ENCODE measurements around the gene COA8.

The COA8 gene

GRCh38 chr14:103521951-103522563, 40.7 kb upstream of the COA8 start:
- TF ChIP-seq GATA3 (IDR thresholded peaks at IDR 0.05; ENCODE audit: low read depth, low read length) (no peak), GATA2 (IDR thresholded peaks at IDR 0.05; ENCODE audit: low read depth, low read length) (no peak)

GRCh38 chr14:103522649-103523574, 39.8 kb upstream of the COA8 start, which contains the start of gene CKB:
TSS of gene CKB (minus strand) at chr14:103522830. CDS start at chr14:103522493, 337 bp downstream.
- no peak for TF ChIP-seq GATA2 (IDR thresholded peaks at IDR 0.05; ENCODE audit: low read depth, low read length)
- TF ChIP-seq GATA3 (IDR thresholded peaks at IDR 0.05; ENCODE audit: low read depth, low read length), result no peak

DNA sequence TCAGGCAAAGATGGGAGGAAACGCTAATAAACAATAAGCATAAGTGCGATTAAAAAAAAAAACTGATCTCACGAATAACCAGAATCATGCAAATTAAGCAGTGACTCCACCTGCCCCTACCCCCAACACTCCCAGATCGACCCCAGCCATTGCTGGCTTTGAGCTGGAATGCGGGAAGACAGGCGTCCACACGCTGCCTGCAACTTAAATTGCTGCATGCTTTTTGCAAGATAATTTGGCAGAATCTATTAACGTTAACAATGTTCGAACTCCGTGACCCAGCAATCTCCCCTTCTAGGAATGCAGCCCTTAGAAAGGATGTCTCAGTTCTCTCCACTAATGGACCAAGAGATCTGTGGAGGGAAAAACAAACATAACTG, 39.2 kb upstream of the COA8 start:
- TF ChIP-seq GATA3 (IDR thresholded peaks at IDR 0.05; ENCODE audit: low read depth, low read length), result no peak
- no peak for TF ChIP-seq GATA2 (IDR thresholded peaks at IDR 0.05; ENCODE audit: low read depth, low read length)

DNA sequence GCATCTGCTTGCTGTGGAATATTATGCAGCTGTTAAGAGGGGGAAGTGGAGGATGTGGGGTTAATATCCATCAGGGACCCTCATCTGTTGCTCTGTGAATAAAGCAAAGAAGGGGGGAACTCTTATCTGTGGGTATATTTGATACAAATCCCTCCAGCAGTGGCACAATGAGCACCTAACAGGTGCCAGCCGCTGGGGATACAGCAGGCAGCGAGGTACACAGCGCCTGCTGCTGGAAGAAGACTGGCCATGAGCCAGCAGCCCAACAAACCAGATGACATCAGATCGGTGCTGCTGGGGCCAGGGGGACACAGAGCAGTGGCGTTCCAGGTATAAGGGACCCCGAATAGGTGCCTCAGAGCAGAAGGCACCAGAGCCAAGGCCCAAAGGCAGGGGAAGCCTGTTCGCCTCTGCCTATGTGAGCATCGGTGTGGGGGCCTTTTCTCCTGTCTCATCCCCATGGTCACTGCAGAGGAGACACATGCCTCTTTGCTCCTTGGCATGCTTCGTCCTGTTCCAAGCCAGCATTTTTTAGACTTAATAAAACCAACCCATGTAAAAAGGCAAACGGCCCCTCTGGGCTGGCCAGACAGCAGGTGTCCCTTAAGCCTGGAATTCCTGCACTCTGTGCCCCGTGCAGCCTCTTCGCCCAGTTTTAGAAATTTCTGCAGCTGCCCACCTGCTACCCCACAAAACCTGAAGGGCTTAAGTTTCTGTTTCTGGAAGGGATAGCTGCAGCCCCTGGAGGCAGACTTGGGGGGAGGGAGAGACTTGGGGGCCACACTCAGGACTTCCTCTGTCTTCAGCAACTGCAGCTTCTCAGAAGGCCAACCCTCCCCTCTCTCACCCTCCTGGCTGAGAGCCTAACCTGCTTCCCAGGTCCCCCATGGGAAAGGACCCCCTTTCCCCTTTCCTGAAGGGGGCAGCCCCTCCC, 38.5 kb upstream of the COA8 start:
- TF ChIP-seq GATA2 (IDR thresholded peaks at IDR 0.05; ENCODE audit: low read depth, low read length) (no peak), GATA3 (IDR thresholded peaks at IDR 0.05; ENCODE audit: low read depth, low read length) (no peak)

DNA sequence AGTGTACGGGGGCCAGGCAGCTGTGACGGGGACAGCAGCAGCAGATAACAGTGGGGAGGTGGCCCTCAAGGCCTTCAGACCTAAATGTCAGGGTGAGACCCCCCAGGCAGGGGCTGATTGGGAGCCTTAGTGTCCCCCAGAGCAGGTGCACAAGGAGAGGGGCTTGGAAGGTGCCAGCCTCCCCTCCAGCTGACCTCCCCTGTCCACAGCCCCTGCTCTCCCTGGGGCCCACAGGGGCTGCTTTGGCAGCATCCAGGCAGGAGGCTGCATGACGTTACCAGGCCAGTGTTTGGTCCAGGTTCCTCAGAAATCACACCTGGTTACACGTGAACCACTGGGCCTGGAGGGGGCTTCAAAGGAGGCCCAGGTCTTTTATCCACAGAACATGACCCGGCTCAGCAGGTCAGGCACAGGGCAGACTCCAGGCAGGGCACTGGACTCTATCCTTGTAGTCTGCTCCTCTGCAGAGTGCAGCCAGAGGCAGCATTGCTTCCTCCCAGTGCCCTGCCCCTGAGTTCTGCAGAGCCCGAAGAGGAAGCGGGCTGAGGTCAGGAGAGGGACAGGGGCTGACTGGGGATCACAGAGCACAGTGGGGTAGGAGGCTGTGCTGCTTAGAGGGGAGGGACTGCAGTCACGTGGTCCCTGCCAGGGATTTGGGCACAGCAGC, 36.4 kb upstream of the COA8 start:
- TF ChIP-seq GATA3 (IDR thresholded peaks at IDR 0.05; ENCODE audit: low read depth, low read length) (no peak), GATA2 (IDR thresholded peaks at IDR 0.05; ENCODE audit: low read depth, low read length) (no peak)

DNA sequence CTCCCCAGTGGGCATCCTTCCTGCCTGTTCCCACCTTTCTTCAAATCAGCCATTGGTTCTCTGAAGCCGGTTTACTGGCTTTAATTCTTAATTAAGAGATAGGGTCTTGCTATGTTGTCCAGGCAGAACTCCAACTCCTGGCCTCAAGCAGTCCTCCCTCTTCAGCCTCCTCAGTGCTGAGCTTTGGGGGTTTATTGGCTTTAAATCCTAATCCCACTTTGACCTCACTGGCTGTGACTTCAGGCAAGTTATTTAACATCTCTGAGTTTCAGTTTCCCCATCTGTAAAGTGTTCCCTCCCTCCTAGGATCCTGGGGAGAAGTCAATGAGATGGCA, 35.9 kb upstream of the COA8 start:
- TF ChIP-seq GATA3 (IDR thresholded peaks at IDR 0.05; ENCODE audit: low read depth, low read length) (no peak), GATA2 (IDR thresholded peaks at IDR 0.05; ENCODE audit: low read depth, low read length) (no peak)

GRCh38 chr14:103527408-103528145, 35.2 kb upstream of the COA8 start:
- no peak for TF ChIP-seq GATA2 (IDR thresholded peaks at IDR 0.05; ENCODE audit: low read depth, low read length)
- TF ChIP-seq GATA3 (IDR thresholded peaks at IDR 0.05; ENCODE audit: low read depth, low read length), result no peak

DNA sequence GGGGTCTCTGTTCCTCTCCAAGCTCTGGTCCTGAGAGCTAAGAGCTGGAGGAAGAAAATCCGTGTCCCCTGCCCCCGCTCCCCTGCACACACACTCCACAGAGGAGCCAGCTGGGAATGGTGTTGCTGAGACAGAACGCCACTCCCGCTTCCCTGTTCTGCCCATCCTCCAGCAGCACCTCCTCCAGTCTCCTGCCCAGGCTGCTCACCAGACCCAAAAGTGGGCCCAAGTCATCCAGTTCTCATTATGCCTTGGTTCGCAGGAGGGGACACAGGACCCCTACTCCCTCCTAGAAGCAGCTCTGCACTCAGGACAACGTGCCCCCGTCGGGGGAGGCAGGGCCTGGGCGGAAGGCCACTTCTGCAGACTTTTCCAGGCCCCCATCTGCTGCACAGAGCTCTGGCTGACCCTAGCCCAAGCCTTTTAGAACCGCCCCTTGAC, 34.6 kb upstream of the COA8 start:
- TF ChIP-seq GATA2 (IDR thresholded peaks at IDR 0.05; ENCODE audit: low read depth, low read length) (no peak), GATA3 (IDR thresholded peaks at IDR 0.05; ENCODE audit: low read depth, low read length) (no peak)

GRCh38 chr14:103528587-103529382, 34.0 kb upstream of the COA8 start, which contains the start of gene TRMT61A:
TSS of gene TRMT61A (plus strand) at chr14:103529196. CDS start at chr14:103529979, 783 bp downstream.
- no peak for TF ChIP-seq GATA3 (IDR thresholded peaks at IDR 0.05; ENCODE audit: low read depth, low read length)

GRCh38 chr14:103529383-103530365, 33.1 kb upstream of the COA8 start:
- TF ChIP-seq GATA3 (IDR thresholded peaks at IDR 0.05; ENCODE audit: low read depth, low read length) (no peak), GATA2 (IDR thresholded peaks at IDR 0.05; ENCODE audit: low read depth, low read length) (no peak)

DNA sequence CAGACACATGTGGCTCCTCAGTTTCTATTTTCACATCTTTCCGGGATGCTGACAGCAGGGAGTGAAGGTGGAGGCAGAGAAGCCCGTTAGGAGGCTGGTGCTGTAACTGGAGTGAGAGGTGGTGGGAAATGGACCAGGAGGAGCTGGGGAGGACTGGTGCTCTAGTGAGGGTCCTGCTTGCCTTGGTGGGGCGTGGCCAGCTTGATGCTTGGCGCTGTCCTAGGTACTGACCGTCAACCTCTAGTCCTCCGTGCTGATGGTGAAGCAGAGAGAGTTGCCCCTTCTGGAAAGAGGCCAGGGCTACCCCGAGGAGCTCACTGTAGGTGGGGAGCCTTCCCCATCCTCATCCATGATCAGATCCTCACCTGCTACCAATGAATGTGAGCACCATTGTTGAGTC, 32.4 kb upstream of the COA8 start:
- TF ChIP-seq GATA3 (IDR thresholded peaks at IDR 0.05; ENCODE audit: low read depth, low read length) (no peak), GATA2 (IDR thresholded peaks at IDR 0.05; ENCODE audit: low read depth, low read length) (no peak)
